NCI-H2081 (cell line): Measurements from ENCODE around the gene VWA3B.
"Not testable (repeated sequence)": the region's sequence is repeated elsewhere in the genome, so short reads cannot be mapped to it uniquely, and the experiment has no call there.

ENCODE experiments used
- DNase-seq, 2 experiments: peaks; one replicate each; lab custom pipeline; 2025; lab: John Stamatoyannopoulos, UW

Gene VWA3B

DNA sequence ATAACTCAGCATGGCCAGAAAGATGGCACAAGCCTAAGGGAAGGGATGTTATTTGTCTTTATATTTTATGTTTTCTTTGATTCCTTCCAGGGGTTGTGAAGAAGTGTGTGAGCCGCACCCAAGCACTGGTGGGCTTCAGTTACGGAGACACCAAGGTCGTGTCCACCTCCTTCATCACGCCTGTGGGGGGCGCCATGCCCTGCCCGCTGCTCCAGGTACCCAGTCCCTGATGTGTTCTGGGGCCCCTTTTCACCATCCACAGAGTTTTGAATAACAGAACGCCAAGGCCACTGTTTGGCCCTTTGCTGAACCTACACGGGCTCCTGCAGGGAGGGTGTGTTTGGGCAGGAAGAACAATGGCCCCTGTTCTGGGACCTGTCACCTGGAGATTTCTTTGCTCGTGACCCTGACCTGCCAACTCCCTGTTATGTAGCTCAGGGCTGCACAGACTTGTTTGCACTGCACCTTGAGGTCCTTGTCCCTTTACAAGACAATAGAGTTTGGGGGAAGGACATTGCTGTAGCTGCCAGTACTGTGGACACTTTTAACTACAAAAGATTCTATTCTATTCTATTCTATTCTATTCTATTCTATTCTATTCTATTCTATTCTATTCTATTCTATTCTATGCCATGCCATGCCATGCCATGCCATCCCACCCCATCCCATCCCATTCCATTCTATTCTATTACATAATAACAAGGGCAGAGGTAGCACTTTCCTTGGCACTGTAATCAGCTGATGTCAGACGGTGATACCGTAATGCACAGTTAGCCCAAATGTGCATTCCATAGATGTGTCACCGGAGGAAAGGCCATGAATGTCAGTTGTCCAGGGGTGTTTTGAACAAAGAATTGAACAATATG lies 211.1 kb downstream of the VWA3B start:
- no peak for DNase-seq

DNA sequence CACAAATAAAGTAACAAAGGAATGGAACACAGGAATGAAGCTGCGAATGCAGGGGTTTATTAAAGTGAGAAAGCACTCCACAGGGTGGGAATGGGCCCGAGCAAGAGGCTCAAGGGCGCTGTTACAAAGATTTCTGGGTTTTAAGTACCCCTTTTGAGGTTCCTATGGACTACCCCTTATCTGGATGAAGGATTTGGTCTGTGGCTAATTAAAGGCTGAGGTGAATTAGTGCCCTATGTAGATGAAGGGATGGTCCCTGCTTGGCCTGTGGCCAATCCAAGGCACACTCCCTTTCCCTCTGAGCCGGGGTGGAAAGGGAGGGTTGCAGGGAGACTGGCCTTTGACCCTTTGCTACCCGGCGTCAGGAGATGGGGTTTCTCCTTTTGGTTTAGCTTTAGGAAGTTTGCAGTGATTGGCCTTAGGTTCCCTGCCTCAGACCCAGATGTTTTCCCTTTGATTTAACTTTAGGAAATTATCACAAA lies 211.8 kb downstream of the VWA3B start:
- DNase-seq: no peak

DNA sequence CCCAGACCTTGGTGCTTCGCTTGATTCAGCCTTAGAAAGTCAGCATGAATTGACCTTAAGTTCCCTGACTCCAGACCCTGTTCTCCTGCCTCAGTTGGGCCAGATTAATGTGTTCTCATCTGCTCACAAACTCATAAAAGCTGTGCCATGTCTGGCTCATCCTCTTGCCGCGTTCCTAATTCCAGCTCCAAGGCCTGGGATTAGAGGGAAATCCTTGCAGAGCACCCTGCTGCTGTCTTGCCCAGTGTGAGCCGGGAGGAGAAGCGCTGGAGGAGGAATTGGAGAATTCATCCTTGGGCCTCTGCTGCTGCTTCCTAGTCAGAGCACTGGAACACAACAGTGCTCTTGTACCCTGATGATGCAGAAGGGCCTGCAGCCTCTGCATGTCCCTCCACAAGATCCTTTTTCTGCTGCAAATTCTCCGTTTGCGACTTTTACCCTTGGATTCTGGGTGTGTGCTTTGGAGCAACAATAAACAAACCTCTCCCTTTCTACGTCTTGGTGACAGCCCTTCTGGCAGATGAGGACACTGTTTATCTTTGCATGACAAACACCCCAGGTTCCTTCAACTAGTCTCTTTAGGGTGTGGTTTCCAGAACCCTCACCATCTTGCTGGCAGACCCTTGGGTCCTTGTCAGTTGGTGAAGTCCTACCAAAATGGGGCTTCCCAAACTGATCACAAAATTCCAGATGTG lies 212.4 kb downstream of the VWA3B start:
- DNase-seq: no peak

DNA sequence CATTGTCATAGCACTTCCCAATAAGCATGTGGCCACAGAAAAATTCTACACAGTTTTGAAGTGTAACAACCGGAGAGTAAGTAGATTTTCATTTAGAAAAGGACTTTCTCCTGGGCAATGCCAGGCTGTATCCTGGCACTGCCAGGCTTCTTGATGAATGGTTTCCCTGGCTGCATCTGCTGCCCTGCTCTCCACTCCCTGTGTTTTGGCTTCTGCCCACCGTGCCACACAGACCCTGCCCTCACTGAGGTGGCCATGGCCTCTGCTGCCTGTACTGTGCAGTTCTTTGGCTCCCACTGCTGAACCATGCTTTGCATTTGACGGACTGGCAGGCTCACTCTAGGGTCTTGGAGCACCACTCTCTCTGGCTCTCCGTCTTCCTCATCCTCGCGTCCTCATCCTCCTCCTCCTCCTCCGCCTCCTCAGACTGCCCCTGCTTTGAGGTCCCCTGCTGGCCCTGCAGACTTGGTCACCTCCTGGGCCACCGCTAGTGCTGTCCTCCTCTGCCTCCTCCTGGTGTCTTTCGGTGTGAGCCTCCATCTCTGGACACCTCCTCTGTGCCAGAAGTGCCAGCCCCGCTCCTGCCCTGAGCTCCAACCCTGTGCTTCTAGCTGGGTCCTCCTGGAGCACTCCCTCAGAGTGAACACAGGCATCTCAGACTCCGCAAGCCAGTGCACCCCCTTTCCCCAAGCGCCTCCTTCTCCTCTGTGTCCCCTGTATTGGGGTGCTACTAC lies 213.3 kb downstream of the VWA3B start:
- DNase-seq: no peak

- DNase-seq: no peak
Measured at GRCh38 chr2:98301469-98301868, 214.5 kb downstream of the VWA3B start.

DNA sequence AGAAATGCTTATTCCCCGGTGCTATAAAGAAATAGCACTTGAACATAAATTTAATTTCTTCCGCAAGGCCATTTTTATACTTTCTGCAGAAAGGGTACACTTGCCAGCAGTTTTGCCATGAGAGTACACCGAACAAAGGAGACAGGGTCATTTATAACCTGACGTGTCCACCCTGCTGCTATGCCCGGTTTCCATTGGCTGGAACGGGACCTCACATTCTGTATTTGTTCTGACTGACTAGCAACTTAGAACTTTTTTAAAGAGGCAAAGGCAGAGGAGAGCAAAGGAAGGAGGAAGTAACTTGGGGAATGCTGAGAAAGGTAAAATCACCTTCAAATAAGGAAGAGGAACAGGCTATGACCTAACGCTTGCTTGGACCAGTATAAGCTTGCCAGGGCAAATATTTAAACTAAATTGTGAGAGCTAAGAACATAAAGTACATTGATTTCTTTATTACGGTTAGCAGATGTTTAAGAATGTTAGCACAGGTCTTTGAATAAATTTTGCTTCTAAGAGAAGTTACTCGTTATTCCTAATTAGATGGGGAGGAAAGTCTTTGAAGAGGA lies 220.2 kb downstream of the VWA3B start:
- DNase-seq: not testable (repeated sequence)

GRCh38 chr2:98308068-98308467 lies 221.1 kb downstream of the VWA3B start:
- DNase-seq: no peak

- DNase-seq: no peak
Measured at GRCh38 chr2:98308532-98308931, 221.6 kb downstream of the VWA3B start.

- no peak for DNase-seq
Measured at GRCh38 chr2:98309580-98309979, 222.6 kb downstream of the VWA3B start.

DNA sequence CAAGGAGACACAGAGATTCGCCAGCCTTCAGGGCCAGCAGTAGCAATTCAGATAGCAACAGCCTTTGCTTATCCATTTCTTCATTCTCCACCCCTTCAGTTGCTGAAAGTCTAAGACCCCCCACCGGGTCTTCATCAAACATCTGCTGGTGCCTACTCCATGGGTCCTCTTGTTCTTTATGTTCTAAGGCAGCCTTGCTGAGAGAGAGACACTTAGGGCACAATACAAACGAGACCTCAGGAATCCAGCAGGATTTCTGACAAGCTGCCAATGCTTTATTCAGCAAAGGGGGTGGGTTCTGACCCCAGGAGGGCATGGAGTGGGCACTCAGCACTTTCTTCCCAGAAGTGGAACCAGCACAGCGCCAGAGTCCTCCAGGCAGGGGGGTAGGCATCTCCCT lies 223.0 kb downstream of the VWA3B start:
- no peak for DNase-seq

DNA sequence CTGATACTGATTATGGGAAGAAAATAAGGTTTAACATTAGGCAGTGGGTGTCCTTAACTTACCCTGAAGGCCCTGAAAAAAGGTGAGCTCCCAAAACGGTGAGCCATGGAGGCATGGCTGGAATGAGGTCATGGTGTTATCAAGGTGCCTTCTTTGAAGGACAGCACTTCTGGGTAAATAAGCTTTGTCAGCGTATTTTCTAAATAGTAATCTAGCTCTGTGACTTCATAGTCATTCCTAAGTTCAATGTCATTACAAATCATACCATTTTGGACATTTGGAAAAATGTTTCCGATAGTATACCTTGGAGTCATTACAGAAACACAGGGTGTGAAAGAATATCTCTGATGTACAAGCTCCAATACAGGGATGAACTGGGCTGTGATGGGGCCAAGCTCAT lies 224.1 kb downstream of the VWA3B start:
- DNase-seq: no peak

DNA sequence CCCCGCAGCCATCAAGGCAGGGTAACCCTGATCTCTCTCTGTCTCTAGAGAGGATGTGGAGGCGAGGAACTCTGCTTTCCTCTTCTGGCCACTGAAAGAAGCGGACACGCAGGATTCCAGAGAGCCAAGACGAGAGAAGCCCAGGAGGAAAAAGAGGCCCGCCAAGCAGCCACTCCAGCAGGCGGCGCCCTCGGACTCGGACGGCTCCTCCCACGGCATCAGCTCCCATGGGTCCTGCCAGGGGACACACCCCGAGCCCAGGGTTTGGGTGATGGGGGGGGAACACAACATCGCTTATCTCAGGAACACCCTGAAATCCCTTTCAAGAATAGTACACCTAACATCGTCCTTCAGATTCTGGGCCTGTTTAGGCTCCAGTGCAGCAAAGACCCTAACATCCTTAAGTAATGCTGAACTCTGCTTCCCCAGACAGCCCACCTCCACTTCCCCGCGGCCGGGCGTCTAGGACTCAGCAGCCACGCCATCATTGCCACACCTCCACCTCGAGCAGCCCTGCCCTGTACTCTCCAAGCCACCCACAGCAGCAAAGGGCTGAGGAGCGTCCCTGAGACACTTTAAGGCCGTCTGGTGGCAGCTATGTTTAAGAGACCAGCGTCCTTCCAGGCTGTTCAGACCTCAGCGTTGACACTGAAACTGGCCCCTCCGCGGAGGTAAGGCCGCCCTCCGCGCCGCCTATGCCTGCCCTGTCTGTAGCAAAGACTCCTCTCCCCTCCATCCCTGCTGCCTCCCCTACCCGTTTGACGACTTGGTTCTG lies 225.0 kb downstream of the VWA3B start:
- DNase-seq: no peak

DNA sequence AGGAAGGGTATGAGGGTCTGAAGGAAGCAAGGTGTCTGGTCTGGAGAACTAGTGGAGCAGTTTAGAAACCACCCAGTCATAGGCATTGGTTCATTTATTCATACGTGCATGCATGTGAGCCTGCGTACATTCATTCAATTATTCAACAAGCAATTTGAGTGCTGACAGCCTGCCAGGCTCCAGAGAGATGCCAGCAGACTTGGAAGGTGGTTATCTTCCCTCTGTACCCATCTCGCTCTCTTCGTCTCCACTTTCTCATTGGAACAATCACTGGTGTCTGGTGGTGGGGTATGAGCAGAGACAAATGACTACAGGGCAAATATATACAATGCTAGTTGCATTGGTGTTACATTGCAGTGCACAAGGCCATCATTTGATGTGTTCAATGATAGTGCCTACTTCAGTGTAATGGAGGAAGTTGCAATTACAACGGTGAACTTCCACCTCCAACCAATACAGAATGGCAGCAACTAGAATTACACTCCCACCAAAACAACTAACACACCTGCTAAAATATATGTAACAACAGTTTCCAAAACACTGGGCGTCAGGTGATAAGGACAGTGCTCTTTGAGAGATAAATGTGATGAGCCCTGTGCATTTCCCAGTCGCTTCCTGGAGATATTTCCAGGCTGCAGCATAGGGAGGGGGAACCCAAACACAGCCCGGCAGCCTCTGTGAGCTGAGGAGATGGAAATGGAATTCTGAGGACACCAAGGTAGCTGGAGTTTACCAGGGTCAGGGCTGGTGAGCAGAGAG lies 226.7 kb downstream of the VWA3B start:
- DNase-seq: no peak

GRCh38 chr2:98314251-98314650 lies 227.3 kb downstream of the VWA3B start:
- DNase-seq: no peak

DNA sequence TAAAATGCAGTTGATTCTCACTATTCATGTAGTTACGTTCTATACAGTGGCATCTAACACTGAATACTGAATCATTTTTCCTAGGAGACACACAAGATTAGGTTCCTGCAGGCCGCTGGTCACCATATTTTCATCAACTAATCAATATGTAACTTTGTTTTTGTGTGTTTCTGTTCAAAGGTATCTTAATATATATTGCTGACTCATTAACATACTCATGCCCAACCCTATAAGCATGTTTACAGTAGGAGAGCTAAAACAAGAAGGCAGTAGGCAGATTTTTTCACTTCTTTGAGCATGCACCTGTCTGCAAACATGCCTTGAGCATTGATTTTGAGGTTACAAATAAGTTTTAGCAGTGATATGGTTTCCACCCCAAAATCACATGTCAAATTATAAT lies 229.0 kb downstream of the VWA3B start:
- DNase-seq: no peak

GRCh38 chr2:98317214-98317613 lies 230.2 kb downstream of the VWA3B start:
- no peak for DNase-seq

DNA sequence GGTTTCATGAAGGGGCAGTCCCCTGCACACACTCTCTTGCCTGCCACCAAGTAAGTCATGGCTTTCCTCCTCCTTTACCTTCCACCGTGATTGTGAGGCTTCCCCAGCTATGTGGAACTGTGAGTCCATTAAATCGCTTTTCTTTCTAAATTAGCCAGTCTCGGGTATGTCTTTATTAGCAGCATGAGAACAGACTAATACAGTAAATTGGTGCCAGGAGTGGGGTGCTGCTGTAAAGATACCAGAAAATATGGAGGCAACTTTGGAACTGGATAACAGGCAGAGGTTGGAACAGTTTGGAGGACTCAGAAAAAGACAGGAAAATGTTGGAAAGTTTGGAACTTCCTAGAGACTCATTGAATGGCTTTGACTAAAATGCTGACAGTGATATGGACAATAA lies 233.2 kb downstream of the VWA3B start:
- not testable (repeated sequence) for DNase-seq

DNA sequence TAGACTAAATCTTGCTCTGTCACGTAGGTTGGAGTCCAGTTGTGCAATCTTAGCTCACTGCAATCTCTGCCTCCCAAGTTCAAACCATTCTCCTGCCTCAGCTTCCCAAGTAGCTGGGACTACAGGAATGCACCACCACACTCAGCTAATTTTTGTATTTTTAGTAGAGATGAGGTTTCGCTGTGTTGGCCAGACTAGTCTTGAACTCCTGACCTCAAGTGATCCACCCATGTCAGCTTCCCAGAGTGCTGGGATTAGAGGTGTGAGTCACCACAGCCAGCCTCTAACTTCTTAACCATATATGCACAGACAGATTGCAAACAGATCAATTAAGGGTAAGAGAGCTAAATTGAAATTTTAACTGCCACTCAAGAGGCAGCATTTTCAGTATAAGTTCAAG lies 237.2 kb downstream of the VWA3B start:
- no peak for DNase-seq

- no peak for DNase-seq
Measured at GRCh38 chr2:98327776-98328175, 240.8 kb downstream of the VWA3B start.

- no peak for DNase-seq
Measured at GRCh38 chr2:98329549-98329948, 242.6 kb downstream of the VWA3B start.

GRCh38 chr2:98332989-98333388 lies 246.0 kb downstream of the VWA3B start:
- no peak for DNase-seq
